HK-2 (cell line): ENCODE data around the gene ARHGAP18.

ENCODE experiments used
- DNase-seq: peaks from one replicate; pipeline ENCODE4 v3.0.0-alpha.2; 2018; ENCODE audit not compliant: unreplicated experiment

ARHGAP18 gene

DNA sequence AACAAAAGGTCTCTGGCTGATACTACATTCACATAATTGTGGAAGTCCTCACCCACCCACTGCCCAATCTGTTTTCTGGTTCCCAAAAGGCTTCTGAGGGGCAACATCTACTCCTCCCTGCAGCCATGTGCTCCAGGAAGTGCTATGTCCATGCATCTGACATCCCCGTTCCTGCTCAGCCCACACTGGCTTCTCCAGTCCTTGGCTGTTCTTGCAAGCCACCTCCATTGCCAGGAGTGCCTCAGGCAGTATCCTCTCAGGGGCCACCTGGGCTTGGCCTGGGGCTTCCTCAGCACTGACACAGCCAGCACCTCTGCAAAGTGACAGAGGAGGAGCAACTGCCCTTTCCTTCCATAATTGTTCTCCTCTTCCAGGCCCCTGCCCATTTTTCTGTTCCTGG is 18.3 kb downstream of the ARHGAP18 start:
- no peak for DNase-seq

DNA sequence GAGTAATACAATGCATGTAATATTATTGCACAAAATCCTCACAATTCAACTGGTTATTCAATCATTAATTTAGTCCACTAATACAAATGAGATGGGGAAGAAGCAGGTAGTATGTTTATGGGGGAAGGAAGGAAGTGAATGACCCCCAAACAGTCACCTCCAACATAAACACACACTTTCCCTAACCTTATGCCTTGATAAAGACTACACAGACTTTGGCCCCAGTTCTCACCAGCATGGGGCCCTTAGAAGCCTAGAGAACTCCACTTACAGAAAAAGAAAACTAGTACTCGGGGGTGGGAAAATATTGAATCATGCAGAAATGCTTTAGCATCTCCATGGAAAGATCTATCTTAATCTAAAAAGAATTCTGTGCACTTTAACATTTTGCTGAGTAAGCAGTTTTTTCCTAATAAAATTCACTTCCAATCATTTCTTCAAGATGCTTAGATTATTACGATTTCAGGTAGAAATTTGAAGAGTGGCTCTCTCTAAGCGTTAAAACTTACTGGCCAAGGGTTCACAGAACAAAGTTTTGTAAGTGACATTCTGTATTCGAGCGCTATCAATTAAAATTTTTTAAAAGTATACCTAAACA is 18.8 kb downstream of the ARHGAP18 start:
- no peak for DNase-seq

DNA sequence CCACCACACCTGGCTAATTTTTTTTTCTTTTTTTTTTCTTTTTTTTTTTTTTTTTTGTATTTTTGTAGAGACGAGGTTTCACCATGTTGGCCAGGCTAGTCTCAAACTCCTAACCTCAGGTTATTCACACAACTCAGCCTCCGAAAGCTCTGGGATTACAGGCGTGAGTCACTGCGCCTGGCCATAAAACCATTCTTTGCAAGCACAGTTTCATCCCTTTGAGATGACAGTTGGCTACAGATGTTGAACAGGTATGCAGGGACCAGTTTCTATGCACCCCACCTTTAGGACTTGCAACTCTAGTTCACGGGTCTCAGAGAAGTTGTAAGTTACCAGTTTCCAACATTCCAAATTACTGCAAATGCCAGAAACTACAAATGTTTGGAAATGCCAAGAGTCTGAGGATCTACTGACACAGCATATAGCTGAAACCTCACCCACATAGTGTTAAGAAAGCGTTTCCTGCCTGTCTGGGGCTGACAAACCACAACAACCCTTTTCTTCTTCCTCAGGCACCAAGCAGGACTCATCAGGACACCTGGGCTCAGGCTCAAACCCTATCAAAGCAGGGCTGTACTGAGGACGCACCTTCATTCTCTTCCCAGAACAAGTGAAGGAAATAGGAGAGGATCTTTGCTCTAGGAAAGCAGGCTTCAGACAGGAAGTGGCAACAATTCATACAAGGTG is 22.9 kb downstream of the ARHGAP18 start:
- no peak for DNase-seq

DNA sequence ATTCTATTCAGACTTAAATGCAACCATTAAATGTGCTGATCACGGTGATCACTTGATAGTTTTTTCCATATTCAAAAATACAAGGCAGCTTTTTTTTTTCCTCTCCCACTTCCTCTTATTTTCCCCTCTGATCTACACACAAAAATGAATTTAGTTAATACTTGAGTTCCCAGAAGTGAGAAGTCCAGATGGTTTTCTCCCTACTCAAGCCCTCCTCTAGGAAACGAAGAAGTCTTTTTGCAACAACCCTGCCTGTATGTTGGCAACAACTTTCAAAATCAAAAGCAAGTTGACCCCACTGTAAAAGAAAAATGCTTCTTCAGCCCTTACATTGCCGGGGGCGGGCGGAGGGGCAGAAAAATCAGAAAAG is 24.3 kb downstream of the ARHGAP18 start:
- DNase-seq, result no peak

DNA sequence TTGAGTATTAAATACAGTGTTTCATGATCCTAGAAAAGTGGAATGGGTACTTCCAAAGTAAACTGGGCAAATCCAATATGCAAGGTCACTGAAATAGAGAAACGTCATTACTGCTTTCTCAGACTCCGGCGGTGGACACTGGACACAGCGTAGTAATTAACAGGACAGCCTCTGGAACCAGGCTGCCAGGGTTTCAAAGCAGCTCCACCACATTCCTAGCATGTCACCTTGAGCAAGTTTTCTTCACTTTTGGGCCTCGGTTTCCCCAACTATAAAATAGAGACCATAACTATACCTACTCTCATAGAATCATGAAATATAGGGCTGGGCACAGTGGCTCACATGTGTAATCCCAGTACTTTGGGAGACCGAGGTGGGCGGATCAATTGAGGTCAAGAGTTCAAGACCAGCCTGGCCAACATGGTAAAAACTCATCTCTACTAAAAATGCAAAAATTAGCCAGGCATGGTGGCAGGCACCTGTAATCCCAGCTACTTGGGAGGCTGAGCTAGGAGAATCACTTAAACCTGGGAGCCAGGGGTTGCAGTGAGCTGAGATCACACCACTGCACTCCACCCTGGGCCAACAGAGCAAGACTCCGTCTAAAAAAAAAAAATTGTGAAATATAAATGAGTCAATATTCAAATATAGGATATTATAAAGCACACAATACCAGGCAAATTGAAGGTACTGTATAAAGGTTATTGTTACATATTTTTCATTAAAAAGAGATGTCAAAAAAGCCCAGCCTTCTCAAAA is 24.9 kb downstream of the ARHGAP18 start:
- no peak for DNase-seq

DNA sequence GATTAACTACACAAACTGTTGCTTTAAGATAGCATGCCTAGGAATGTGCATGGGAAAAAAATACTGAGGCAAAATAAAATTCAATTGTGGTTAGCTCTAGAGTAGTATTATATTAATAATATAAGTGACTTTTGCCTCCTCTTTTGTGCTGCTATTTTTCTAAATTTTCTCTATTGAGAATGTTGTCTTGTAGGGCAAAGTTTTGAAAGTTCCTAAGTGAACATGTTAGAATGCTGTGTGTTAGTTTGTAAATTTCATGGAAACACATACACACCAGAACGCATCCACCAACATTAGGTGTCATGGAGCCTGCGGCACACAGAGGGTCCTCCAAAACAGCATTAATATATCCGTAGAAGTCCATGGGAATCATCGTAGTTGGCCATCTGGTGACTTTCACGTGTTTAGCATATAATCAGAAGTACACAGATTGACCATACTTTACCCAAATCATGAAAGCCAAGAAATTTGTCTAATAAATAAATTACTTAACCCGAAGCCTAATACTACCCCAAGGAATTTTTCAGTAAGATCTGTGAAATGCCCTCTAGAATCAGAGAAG is 25.6 kb downstream of the ARHGAP18 start:
- DNase-seq, result no peak

DNA sequence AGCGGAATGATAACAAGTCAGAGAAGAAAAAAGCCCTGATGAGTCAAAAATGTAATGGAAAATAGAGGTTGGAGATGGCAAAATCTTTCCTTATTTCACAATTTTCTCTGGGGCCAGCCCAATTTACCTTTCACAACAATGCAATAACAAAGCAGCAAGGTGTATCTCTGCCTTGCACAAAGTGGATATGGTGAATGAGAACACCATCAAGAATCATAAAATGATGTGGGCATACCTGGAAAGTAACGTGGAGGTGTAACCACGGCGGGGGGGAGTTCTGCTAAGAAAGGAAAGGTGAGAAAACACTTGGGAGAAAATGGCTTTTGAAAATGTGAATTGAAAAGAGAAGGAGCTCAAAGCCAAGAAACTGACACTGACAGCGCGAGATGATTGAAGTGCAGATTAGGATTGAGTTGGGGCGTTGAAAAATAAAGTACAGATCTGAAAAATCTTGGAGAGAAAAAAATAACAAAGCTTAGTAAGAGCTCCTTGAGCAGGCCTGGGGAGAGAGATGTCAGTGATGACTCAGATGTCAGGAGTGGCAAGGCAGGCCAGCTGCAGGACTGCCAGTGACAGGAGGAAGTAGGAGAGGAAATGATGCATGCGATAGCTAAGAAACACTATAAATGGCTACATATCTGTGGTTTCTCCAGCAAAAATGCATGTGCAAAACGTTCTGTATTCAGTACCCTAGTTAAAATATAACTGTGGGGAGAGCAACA is 26.2 kb downstream of the ARHGAP18 start:
- DNase-seq, result peak; percentile 77

DNA sequence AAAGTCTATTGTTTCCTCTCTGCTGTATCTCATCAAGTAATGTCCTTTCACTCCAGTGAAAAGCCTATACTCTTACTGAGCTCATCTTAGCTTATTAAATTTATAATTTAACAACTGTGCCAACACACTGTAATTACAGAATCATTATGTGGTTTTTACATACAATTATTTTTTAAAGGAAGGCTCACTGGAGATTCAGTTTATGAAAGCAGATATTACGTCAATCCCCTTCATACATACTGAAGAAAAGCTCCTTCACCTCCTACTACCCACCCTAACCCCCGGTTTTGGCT is 28.1 kb downstream of the ARHGAP18 start:
- no peak for DNase-seq

DNA sequence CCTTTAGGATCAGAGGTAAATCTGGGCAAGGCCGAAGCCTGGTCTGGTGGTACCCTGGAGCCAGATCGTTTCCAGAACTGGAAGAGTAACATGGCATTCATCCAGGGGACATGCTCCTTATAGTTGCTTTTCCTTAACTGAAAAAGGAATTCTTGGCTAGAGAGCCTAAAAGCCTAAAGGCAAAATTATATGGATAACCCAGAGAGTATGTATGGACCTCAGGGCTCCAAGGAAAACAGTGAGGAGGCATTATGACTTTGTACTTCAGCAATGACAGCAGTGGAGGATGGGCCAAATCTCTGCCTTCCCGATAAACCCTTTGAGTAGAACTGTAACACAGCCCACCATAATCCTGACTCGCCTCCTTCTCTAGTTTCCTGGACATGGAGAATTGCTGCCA is 29.3 kb downstream of the ARHGAP18 start:
- no peak for DNase-seq

DNA sequence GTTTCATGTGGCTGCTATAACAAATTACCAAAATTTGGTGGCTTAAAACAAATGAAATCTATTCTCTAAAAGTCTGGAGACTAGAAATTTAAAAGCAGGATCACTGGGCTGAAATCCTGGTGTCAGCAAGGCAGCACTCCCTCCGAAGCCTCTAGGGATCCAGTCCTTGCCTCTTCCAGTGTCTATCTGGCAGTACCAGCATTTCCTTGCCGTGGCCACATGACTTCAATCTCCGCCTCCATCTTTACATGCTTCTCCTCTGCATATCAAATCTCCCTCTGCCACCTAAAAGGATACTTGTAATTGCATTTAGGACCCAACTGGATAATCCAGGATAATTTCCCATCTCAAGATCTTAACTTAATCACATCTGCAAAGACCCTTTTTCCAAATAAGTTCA is 30.2 kb downstream of the ARHGAP18 start:
- no peak for DNase-seq

DNA sequence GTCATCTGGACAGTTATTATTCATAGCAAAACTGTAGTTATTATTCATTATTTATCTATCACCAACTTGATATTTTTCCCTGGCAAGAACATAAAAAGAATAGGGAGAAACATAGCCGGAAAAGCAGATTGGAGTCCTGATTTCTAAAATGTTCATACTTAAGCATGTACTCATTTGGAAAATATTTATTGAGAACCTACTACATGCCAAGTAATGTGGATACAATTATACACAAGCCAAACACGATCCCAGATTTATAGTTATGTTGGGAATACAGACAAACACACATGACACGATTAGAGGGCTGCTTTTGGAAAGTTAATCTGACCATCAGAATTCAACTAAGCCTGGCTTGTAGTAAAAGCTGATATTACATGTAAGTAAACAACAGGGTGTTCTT is 30.7 kb downstream of the ARHGAP18 start:
- no peak for DNase-seq

DNA sequence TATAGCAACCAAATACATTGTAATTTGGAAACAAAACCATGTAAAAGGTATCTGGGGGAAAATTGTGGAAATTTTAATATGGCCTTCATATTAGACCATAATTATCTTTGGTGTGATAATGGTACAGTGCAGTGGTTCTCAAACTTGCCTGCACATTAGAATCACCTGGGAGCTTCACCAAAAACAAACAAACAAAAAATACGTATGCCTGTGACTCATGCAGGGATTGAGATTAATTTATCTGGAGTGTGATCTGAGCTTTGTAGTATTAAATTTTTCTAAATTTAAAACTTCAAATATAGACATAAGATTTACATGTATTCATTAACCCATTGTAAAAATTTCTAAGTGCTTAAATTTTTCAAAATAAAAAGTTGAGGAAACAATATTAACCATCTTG is 31.5 kb downstream of the ARHGAP18 start:
- DNase-seq, result no peak

DNA sequence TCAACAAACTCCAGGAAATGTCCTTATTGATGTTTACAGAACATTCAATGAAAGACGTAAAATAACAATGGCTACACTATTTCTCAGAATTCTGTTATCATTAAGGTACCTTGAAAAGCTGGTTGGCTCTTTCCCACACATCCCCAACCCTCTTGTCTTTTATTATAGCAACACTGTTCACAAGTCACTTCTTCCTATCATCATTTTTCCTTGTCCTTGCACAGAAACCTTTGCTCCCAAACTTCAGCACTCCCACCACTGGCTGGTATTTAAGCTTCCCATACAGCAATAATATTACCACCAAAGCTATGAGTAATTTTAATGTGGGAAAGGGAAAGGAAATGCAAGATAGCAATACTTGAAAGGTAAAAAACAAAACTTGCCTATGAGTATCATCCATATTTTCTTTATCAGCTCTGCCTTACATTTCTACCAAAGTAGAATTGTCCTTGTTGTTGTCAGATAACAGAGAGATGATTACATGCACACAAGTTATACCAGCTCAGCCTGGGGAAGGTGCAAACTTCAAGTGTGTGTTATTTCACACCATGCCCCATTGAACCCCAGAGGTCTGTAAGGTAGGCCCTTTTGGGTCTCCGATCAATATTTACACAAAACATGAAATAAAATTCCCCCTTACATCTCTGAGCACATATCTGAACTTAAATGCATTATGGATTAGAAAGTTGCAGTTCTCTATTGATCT is 32.2 kb downstream of the ARHGAP18 start:
- DNase-seq, result no peak

DNA sequence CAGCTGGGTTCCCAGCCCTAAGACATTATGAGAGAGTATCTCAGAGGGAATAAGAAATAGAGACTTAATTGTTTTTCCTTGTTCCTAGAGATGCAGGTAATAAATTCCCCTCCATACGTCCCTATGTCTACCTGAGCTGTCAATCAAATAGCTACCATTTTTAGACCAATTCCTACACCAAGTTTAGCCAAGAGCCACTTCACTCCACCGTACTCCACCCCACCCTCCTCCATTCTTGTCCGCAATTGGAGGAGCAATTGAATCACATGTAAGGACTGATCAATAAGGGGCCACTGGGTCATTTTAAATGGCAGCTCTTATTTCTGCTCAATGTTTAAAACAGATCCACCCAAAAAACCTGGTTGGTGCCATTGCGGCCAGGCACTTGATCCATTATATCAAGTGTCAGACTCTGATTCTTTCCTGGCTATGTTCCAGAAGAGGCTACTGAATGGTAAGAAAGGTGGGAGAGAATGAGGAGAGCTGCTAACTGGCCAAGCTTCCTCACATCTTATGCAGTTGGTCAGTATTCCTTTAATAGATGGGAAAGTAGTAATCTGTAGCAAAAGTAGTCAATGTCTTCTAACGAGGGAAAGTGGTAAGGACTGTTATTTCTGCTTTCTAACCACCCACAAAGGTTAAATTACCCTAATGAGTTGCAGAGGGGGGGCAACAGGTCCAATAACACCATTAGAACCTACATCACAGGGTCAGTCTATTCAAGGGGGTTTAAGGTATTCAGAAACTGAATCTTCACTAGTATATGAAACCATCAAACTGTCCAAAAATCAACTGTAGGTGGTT is 34.1 kb downstream of the ARHGAP18 start:
- no peak for DNase-seq

DNA sequence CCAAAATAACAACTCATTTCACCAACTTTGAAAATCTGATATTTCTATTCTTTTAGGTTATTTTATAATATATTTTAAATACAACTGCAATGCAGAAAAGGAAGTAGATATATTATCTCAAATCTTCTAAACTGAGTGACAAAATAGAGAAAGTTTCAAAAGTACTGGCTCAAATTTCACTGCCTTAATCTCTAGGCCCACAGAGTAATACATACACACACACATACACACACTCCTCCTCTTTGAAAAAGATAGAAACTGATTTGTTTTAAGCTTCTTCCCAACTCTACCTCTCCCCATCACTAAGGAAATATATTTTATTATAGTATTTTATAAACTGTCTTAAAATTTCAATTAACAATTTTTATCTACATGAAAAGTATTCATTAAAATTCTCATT is 36.2 kb downstream of the ARHGAP18 start:
- no peak for DNase-seq

DNA sequence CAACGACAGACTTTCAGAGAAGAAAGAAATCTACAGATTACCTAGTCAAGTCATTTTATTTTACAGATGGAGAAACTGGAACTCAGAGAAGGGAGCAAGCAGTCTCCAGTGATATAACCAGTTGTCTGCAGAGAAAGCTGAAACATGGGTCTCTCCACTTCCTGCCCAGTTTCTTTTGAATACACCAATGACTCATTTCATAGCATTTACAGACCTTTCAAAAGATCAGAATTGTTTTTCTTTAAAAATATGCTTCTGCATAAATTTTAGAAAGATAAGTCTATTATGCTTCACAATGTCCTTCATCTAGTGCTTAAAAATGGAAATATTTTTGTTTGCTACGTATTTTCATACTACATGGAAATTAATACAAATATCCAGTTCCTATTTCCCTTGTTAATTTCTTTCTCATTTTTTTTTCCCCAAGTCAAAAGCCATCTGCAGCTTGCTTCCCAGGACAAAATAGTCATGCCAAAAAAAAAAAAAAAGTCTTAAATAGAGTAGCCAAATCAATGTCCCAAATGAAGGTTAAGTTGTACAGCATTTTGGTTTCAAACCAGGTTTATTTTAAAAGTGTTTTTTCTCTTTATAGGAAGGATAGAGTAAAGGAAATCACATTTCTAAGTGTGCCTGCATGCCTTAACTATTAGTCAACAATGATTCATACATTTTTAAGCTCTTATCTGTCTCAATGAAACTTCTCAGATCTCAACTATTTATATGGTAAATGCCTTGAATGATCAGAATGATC is 36.9 kb downstream of the ARHGAP18 start:
- no peak for DNase-seq

DNA sequence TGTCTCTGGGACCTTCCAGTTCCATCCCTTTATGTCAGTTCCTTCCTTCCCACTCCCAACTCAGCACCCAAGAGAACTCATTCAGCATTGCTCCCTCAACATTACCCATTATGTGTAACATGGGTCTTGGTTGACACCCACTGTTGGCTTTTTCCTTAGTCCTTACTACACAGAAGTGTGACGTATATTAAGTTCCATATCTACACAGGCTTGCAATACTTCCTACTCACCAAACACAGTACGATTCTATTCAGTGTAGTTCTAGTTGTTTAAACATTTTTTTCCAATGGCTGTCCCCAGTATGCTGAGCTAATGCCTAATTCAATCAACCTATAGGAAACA is 37.7 kb downstream of the ARHGAP18 start:
- no peak for DNase-seq

DNA sequence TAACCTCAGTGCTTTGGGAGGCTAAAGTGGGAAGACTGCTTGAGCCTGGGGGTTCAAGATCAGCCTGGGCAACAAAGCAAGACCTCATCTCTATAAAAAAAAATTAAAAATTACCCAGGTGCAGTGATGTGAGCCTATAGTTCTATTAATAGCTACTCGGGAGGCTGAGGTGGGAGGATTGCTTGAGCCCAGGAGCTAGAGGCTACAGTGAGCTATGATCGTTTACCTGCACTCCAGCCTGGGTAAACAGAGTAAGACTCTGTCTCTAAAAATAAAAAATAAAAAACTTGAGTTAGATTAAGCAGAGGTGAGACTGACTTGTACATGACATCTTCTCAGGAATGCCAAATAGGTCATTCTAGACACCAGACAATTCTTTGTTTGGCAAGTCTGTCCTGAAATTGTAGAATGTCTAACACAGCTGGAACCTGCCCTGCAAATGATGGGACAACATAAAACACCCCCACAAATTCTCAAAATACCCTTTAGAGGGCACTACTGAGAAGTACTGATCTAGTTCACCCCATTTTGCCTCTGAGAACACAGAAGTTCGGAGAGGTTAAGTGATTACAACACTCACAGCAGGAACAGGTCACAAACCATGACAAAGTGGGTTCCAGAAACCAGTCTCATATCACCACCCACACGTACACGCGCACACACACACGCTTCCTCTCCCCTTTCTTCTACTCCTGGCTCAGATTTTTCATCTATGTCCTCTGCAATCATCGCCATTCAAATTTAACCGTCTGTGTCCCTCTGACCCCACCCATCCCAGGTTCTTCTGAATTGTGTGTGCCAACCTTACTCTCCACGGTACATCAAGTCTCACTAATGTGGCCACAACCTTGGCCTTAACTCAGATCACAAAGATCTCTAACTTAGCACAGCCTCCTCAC is 38.3 kb downstream of the ARHGAP18 start:
- no peak for DNase-seq

DNA sequence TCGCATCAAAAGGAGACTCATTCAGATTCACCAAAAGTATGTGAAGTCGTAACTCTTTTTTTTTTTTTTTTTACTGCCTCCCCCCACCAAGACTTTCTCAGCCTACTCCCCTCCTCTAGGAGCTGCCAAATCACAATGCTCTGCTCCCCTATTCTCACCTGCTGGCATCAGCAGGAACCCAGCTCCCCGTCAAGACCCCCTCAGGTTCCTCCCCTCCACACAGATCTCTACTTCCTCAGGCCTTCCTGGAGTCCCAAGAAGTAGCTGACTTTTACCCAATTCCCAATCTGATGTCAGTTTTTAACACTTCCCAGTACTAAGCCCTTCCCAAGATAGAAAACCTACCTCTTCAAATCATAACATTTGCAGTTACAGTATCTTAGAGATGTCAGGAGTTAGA is 39.3 kb downstream of the ARHGAP18 start:
- DNase-seq, result no peak
